ENCODE results near the gene RALGAPA2. TPM values are rescaled to one million over a fixed set of nuclear protein-coding genes. Genes with fewer than 3 reads are reported as not detected.

RALGAPA2 gene
- total RNA-seq, 1 donor from 2014 or later: 73.8 TPM

GRCh38 chr20:20344476-20344875 is 368.0 kb downstream of the RALGAPA2 start:
- Histone ChIP-seq H3K36me3 (no peaks in the 10 kb centered on the region), H3K27me3 (ENCODE audit: low read depth) (no peaks in the 10 kb centered on the region), H3K27ac (no peak overlapping the region), H3K4me1 (no peaks in the 10 kb centered on the region), H3K4me3 (no peak overlapping the region), H3K9me3 (peaks cover 3% of the 10 kb centered on the region)
- intact Hi-C loops (cut with DNase I): no loop called here
- DNase-seq: no peak
- ATAC-seq: no peak
- no peak for TF ChIP-seq CTCF (IDR thresholded peaks at IDR 0.05)

- H3K27me3 ChIP-seq (ENCODE audit: low read depth): no peaks in the 10 kb centered on the region
- no peak overlapping the region for H3K27ac ChIP-seq
- no peak for TF ChIP-seq CTCF (IDR thresholded peaks at IDR 0.05)
- peaks cover 3% of the 10 kb centered on the region for H3K9me3 ChIP-seq
- H3K4me3 ChIP-seq: no peak overlapping the region
- DNase-seq: no peak
- no peaks in the 10 kb centered on the region for H3K4me1 ChIP-seq
- intact Hi-C loops (cut with DNase I): no loop called here
- no peak for ATAC-seq
- H3K36me3 ChIP-seq: no peaks in the 10 kb centered on the region
These were observed 368.5 kb downstream of the RALGAPA2 start for GRCh38 chr20:20343932-20344331.
